Liver (tissue), 9 donors: ENCODE data around the gene AP1S1. TPM values are rescaled to one million over a fixed set of nuclear protein-coding genes. Genes with fewer than 3 reads are reported as not detected.

Experiments used
- DNase-seq: peaks from one replicate; pipeline ENCODE4 v3.0.0-alpha.2; 2017; ENCODE audit warnings: low spot score
- H3K27ac ChIP-seq, 2 donors: one replicate each; pipeline ENCODE4 v1.7.0; 2013; ENCODE audit warnings: inconsistent platforms in 2 of 2, low read length in 2 of 2, control low read depth in 1 of 2, low read depth in 1 of 2, mild to moderate bottlenecking in 1 of 2
- H3K27me3 ChIP-seq, 4 donors: one replicate each; pipeline versions ENCODE4 v1.6.1 to v1.7.0; 2013; ENCODE audit warnings: low read length in 3 of 4, inconsistent platforms in 1 of 4, mild to moderate bottlenecking in 1 of 4, moderate library complexity in 1 of 4; ENCODE audit not compliant: control insufficient read depth in 4 of 4, insufficient read depth in 4 of 4
- H3K36me3 ChIP-seq, 4 donors: one replicate each; pipeline versions ENCODE4 v1.6.1 to v1.7.0; 2013; ENCODE audit warnings: low read length in 3 of 4, mild to moderate bottlenecking in 3 of 4, low read depth in 1 of 4, moderate library complexity in 1 of 4; ENCODE audit not compliant: control insufficient read depth in 4 of 4, insufficient read depth in 3 of 4
- H3K4me1 ChIP-seq, 4 donors: one replicate each; pipeline versions ENCODE4 v1.6.1 to v1.7.0; 2013; ENCODE audit warnings: low read length in 3 of 4, mild to moderate bottlenecking in 3 of 4, moderate library complexity in 1 of 4; ENCODE audit not compliant: control insufficient read depth in 4 of 4, insufficient read depth in 4 of 4
- H3K4me3 ChIP-seq, 3 donors: one replicate each; pipeline versions ENCODE4 v1.6.1 to v1.7.0; 2013; ENCODE audit warnings: low read length in 3 of 3, control low read depth in 1 of 3, low read depth in 1 of 3, mild to moderate bottlenecking in 1 of 3
- H3K9ac ChIP-seq, 2 donors: one replicate each; pipeline ENCODE4 v1.7.0; 2013; ENCODE audit warnings: low read length in 2 of 2, mild to moderate bottlenecking in 2 of 2, moderate library complexity in 2 of 2, control low read depth in 1 of 2, low read depth in 1 of 2
- H3K9me3 ChIP-seq, 4 donors: one replicate each; pipeline versions ENCODE4 v1.6.1 to v1.7.0; 2013; ENCODE audit warnings: low read length in 3 of 4; ENCODE audit not compliant: control insufficient read depth in 4 of 4
- EGR1 ChIP-seq, 2 donors: IDR thresholded peaks; 2 replicates each; pipeline ENCODE4 v1.6.1; 2016 to 2018; ENCODE audit warnings: antibody characterized with exemption in 2 of 2, low read depth in 2 of 2
- FOXA1 ChIP-seq: IDR thresholded peaks from 2 replicates; pipeline ENCODE4 v1.6.1; 2016; ENCODE audit warnings: antibody characterized with exemption
- FOXA2 ChIP-seq: IDR thresholded peaks from 2 replicates; pipeline ENCODE4 v1.6.1; 2016; ENCODE audit warnings: antibody characterized with exemption
- GABPA ChIP-seq, 2 donors: IDR thresholded peaks in 1 of 2; conservative IDR thresholded peaks in 1 of 2; 2 replicates each; pipeline ENCODE4 v1.6.1; 2016; ENCODE audit warnings: antibody characterized with exemption in 2 of 2, mild to moderate bottlenecking in 1 of 2, moderate library complexity in 1 of 2
- HNF4A ChIP-seq, 2 donors: conservative IDR thresholded peaks; 2 replicates each; pipeline ENCODE4 v1.6.1; 2016; ENCODE audit warnings: antibody characterized with exemption in 2 of 2, mild to moderate bottlenecking in 2 of 2
- HNF4G ChIP-seq: IDR thresholded peaks from 2 replicates; pipeline ENCODE4 v1.6.1; 2016; ENCODE audit warnings: antibody characterized with exemption
- NR2F2 ChIP-seq: IDR thresholded peaks from 2 replicates; pipeline ENCODE4 v1.6.1; 2016; ENCODE audit warnings: antibody characterized with exemption
- RAD21 ChIP-seq, 2 donors: IDR thresholded peaks; 2 replicates each; pipeline ENCODE4 v1.6.1; 2016; ENCODE audit warnings: antibody characterized with exemption in 2 of 2, mild to moderate bottlenecking in 2 of 2
- RXRA ChIP-seq, 2 donors: IDR thresholded peaks; 2 replicates each; pipeline ENCODE4 v1.6.1; 2017 to 2018; ENCODE audit warnings: antibody characterized with exemption in 2 of 2, mild to moderate bottlenecking in 1 of 2
- SP1 ChIP-seq: IDR thresholded peaks from 2 replicates; pipeline ENCODE4 v1.6.1; 2018; ENCODE audit warnings: antibody characterized with exemption, mild to moderate bottlenecking
- TAF1 ChIP-seq: conservative IDR thresholded peaks from 2 replicates; pipeline ENCODE4 v1.6.1; 2016; ENCODE audit warnings: antibody characterized with exemption, mild to moderate bottlenecking
- YY1 ChIP-seq: IDR thresholded peaks from 2 replicates; pipeline ENCODE4 v1.6.1; 2016; ENCODE audit warnings: antibody characterized with exemption, mild to moderate bottlenecking
- WGBS: extraction: QIAGEN DNeasy Blood & Tissue Kit; methylation state at CpG from one replicate; pipeline ENCODE4 v1.1.7; 2013; 5-methylcytosine and 5-hydroxymethylcytosine counted together
- polyA plus RNA-seq, 2 donors: library from polyadenylated mRNA; stranded (reverse) in 1 of 2; unstranded in 1 of 2; fragments of 200-250 nt in 1 of 2; fragments of >200 nt in 1 of 2; fragmentation: Nextera tagmentation in 1 of 2; extraction: Ambion mirVana in 1 of 2; gene quantifications; one replicate each; pipeline versions ENCODE4 v1.2.1 to v1.2.3, GENCODE V29; 2013 to 2015
- total RNA-seq, 2 donors: library from RNA; depleted of rRNA; stranded (reverse); fragments of >200 nt; gene quantifications; one replicate each; pipeline ENCODE4 v1.2.3, GENCODE V29; 2014
- TF ChIP-seq, protein P1 (sequence below): IDR thresholded peaks from 2 replicates; pipeline ENCODE4 v1.6.1; 2016; ENCODE audit warnings: antibody characterized with exemption
- TF ChIP-seq, protein P2 (sequence below): fragments of 150-350 bp; IDR thresholded peaks from 2 replicates; pipeline ENCODE4 v1.5.1; 2017; ENCODE audit warnings: improper control_type of control experiment, low read depth, low read length; ENCODE audit not compliant: missing input control
- TF ChIP-seq, protein P3 (sequence below): IDR thresholded peaks from 2 replicates; pipeline ENCODE4 v1.6.1; 2016; ENCODE audit warnings: antibody characterized with exemption
- TF ChIP-seq, protein P4 (sequence below): IDR thresholded peaks from 2 replicates; pipeline ENCODE4 v1.6.1; 2016; ENCODE audit warnings: antibody characterized with exemption
- donor health status: healthy.
- donor health status: healthy.
- donor health status: healthy.
- donor health status: healthy.
- donor health status: healthy.

Gene AP1S1
- total and polyA plus RNA-seq, 4 donors = 13.8 to 25.7 (median 22.0) TPM

DNA sequence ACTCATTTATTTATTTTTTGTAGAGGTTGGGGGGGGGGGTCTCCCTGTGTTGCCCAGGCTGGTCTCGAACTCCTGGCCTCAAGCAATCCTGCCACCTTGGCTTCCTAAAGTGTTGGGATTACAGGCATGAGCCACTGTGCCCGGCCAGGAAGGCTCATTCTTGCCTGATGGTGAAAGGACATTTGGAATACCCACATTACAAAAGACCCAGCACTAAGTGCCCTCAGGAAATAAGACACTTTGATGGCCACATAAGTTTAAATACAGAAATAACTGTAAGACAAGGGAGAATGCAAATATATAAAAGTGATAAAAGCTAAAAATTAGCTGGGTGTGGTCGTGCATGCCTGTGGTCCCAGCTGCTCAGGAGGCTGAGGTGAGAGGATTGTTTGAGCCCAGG, 35.4 kb upstream of the AP1S1 start:
- Histone ChIP-seq H3K4me1 (peaks cover 4 to 14% (median 13%) of the 10 kb centered on the region in 4 donors), H3K27ac (no peak overlapping the region), H3K9ac (no peak overlapping the region), H3K9me3 (no peaks in the 10 kb centered on the region), H3K36me3 (no peaks in the 10 kb centered on the region), H3K4me3 (no peak overlapping the region), H3K27me3 (no peaks in the 10 kb centered on the region)
- TF ChIP-seq EGR1 (IDR thresholded peaks at IDR 0.05; ENCODE audit: low read depth in 2 of 2) (no peak), RXRA (IDR thresholded peaks at IDR 0.05) (no peak), SP1 (no peak), FOXA1 (no peak), TAF1 (no peak)
- TF ChIP-seq, protein P1, sequence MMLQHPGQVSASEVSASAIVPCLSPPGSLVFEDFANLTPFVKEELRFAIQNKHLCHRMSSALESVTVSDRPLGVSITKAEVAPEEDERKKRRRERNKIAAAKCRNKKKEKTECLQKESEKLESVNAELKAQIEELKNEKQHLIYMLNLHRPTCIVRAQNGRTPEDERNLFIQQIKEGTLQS = no peak
- TF ChIP-seq, protein P2, sequence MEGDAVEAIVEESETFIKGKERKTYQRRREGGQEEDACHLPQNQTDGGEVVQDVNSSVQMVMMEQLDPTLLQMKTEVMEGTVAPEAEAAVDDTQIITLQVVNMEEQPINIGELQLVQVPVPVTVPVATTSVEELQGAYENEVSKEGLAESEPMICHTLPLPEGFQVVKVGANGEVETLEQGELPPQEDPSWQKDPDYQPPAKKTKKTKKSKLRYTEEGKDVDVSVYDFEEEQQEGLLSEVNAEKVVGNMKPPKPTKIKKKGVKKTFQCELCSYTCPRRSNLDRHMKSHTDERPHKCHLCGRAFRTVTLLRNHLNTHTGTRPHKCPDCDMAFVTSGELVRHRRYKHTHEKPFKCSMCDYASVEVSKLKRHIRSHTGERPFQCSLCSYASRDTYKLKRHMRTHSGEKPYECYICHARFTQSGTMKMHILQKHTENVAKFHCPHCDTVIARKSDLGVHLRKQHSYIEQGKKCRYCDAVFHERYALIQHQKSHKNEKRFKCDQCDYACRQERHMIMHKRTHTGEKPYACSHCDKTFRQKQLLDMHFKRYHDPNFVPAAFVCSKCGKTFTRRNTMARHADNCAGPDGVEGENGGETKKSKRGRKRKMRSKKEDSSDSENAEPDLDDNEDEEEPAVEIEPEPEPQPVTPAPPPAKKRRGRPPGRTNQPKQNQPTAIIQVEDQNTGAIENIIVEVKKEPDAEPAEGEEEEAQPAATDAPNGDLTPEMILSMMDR = no peak
- no peak for DNase-seq
- 91% methylated on average over 3 of the region's 3 CpGs for WGBS

DNA sequence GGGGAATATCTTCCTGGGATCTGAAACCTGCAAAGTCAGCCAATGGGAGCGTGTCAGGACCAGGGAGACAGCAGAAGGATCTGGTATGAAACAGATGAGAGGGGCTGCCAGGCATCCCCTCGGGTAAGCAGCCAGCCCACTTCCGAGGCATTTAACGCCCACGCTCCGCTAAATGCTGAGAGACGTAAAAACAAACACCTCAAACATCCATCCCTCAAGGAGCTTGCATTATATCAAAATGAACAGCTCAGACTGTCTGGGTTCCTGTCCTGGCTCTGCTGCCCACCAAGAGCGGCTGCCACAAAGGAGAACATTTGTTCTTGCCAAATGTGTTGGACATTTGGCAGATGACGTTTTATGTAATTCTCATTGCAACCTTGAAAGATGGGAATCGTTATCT, 34.4 kb upstream of the AP1S1 start:
- Histone ChIP-seq H3K27ac (no peak overlapping the region), H3K4me3 (no peak overlapping the region), H3K27me3 (no peaks in the 10 kb centered on the region), H3K9ac (no peak overlapping the region), H3K9me3 (no peaks in the 10 kb centered on the region), H3K36me3 (no peaks in the 10 kb centered on the region), H3K4me1 (peaks cover 5 to 23% (median 20%) of the 10 kb centered on the region in 4 donors)
- WGBS = 72% methylated on average over 10 of the region's 10 CpGs
- TF ChIP-seq HNF4G = no peak
- TF ChIP-seq SP1 = no peak
- TF ChIP-seq RAD21 (IDR thresholded peaks at IDR 0.05) = no peak
- TF ChIP-seq TAF1 = no peak
- no peak for TF ChIP-seq NR2F2
- TF ChIP-seq, protein P3, sequence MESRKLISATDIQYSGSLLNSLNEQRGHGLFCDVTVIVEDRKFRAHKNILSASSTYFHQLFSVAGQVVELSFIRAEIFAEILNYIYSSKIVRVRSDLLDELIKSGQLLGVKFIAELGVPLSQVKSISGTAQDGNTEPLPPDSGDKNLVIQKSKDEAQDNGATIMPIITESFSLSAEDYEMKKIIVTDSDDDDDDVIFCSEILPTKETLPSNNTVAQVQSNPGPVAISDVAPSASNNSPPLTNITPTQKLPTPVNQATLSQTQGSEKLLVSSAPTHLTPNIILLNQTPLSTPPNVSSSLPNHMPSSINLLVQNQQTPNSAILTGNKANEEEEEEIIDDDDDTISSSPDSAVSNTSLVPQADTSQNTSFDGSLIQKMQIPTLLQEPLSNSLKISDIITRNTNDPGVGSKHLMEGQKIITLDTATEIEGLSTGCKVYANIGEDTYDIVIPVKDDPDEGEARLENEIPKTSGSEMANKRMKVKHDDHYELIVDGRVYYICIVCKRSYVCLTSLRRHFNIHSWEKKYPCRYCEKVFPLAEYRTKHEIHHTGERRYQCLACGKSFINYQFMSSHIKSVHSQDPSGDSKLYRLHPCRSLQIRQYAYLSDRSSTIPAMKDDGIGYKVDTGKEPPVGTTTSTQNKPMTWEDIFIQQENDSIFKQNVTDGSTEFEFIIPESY = no peak
- TF ChIP-seq, protein P1 = no peak
- TF ChIP-seq GABPA (IDR thresholded peaks at IDR 0.05 in 1 of 2, conservative IDR thresholded peaks at IDR 0.05 in 1 of 2) = no peak
- no peak for TF ChIP-seq FOXA2
- TF ChIP-seq, protein P2 = no peak
- TF ChIP-seq, protein P4, sequence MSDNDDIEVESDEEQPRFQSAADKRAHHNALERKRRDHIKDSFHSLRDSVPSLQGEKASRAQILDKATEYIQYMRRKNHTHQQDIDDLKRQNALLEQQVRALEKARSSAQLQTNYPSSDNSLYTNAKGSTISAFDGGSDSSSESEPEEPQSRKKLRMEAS = no peak
- TF ChIP-seq HNF4A (conservative IDR thresholded peaks at IDR 0.05) = no peak
- no peak for TF ChIP-seq YY1
- no peak for DNase-seq
